Uterus (tissue), 4 donors: ENCODE results near the gene KLF11. TPM values are rescaled to one million over a fixed set of nuclear protein-coding genes. Genes with fewer than 3 reads are reported as not detected.

Experiments
- DNase-seq, 2 donors: peaks; one replicate each; pipeline ENCODE4 v3.0.0-alpha.2; 2019 to 2020
- H3K27ac ChIP-seq, 2 donors: fragments of 200-600 bp; sonication (generic); 1 replicate in 1 of 2; 2 replicates in 1 of 2; pipeline ENCODE4 v1.5.1; 2016 to 2018
- H3K27me3 ChIP-seq, 2 donors: fragments of 200-600 bp; sonication (generic); one replicate each; pipeline ENCODE4 v1.5.1; 2018 to 2019; ENCODE audit warnings: control low read depth in 1 of 2
- H3K36me3 ChIP-seq, 2 donors: fragments of 200-600 bp; sonication (generic); one replicate each; pipeline ENCODE4 v1.5.1; 2019; ENCODE audit warnings: control low read depth in 1 of 2
- H3K4me1 ChIP-seq, 2 donors: fragments of 200-600 bp; sonication (generic); one replicate each; pipeline ENCODE4 v1.5.1; 2018 to 2019; ENCODE audit warnings: control low read depth in 1 of 2
- H3K4me3 ChIP-seq, 2 donors: fragments of 200-600 bp; sonication (generic); 1 replicate in 1 of 2; 2 replicates in 1 of 2; pipeline ENCODE4 v1.5.1; 2018 to 2019; ENCODE audit warnings: mild to moderate bottlenecking in 1 of 2
- H3K9me3 ChIP-seq, 2 donors: fragments of 200-600 bp; sonication (generic); one replicate each; pipeline ENCODE4 v1.5.1; 2019; ENCODE audit warnings: control low read depth in 1 of 2
- POLR2A ChIP-seq, 2 donors: fragments of 450-650 bp; IDR thresholded peaks; one replicate each; pipeline ENCODE4 v1.6.1; 2016; ENCODE audit warnings: antibody characterized with exemption in 2 of 2, mild to moderate bottlenecking in 1 of 2, moderate library complexity in 1 of 2
- intact Hi-C: fragments of 100-400 bp; cut with DNase I; formaldehyde crosslinking; loops from one replicate; pipeline ENCODE4 v1.15.1; 2023; ENCODE audit warnings: low total_unique reads
- total RNA-seq, 4 donors: library from RNA; depleted of rRNA in 3 of 4; stranded (reverse); fragments of >200 nt in 3 of 4; gene quantifications; one replicate each; pipeline versions ENCODE4 v1.1.0 to v1.2.4, GENCODE V29; 2014 to 2023
- TF ChIP-seq, protein P1 (sequence below), 4 experiments: fragments of 200-600 bp in 2 of 4; fragments of 450-650 bp in 2 of 4; sonication (generic) in 2 of 4; IDR thresholded peaks; one replicate each; pipeline ENCODE4 v1.5.1; 2016 to 2019; ENCODE audit warnings: antibody characterized with exemption in 4 of 4, mild to moderate bottlenecking in 2 of 4, moderate library complexity in 1 of 4
- donor health status: DM: yes; HTN: yes; CAD: no.

The KLF11 gene
- total RNA-seq, 4 donors from 2014 or later: 23.4 to 49.9 (median 31.7) TPM

DNA sequence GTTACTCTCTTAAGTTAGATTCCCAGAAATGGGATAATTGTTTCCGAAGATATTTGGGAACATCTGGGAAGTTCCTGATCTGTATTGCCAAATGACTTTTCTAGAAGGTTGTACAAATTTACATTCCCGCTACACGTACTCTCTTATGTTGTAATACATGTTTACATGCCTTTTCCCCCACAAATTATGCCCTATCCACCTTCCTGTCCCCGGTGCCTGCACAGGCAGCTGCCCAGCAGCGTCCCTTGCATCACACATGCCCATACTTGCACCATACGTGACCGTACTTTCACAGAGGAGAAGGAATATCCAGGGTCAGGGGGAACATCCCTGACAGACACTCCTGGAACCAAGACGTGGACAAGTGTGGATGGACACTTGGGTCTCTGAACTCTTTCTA lies 24.2 kb upstream of the KLF11 start:
- no peak overlapping the region for H3K27ac ChIP-seq
- no peak for DNase-seq

DNA sequence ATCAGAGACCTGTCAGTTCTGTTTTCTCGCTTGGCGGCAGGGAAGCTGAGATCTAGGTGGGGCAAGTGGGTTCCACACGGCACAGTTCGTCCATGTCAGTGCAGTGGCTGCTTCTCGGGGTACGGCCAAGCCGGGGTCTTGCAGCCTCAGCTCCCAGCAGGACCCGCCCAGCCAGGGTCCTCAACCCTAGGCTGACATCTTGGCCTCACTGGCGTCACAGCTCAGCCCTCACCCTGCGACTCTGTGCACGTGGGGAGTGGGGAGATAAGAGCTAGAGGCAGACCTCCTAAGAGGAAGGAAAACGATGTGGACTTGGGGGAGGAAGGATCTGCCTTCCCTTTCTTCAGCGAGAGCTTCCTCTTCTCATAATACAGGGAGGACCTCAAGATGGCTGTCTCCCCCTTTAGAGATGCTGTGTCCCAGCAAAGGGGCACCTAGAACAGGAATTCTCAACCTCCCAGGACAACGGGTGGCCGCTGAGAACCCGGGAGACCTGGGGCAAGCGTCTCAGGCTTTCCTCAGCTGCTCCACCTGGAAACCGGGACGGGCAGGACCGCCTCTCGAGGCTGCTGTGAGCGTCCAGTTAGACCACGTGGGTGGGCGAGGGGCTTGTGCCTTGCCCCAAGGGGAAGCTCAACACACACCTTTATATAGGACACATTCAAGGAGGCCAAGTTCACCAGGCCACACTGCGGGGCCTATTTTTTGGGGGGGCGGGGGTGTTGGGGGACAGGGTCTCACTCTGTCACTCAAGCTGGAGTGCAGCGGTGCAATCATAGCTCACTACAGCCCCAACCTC lies 23.5 kb upstream of the KLF11 start:
- TF ChIP-seq, protein P1, sequence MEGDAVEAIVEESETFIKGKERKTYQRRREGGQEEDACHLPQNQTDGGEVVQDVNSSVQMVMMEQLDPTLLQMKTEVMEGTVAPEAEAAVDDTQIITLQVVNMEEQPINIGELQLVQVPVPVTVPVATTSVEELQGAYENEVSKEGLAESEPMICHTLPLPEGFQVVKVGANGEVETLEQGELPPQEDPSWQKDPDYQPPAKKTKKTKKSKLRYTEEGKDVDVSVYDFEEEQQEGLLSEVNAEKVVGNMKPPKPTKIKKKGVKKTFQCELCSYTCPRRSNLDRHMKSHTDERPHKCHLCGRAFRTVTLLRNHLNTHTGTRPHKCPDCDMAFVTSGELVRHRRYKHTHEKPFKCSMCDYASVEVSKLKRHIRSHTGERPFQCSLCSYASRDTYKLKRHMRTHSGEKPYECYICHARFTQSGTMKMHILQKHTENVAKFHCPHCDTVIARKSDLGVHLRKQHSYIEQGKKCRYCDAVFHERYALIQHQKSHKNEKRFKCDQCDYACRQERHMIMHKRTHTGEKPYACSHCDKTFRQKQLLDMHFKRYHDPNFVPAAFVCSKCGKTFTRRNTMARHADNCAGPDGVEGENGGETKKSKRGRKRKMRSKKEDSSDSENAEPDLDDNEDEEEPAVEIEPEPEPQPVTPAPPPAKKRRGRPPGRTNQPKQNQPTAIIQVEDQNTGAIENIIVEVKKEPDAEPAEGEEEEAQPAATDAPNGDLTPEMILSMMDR (IDR thresholded peaks at IDR 0.05): no peak
- TF ChIP-seq POLR2A (IDR thresholded peaks at IDR 0.05): no peak
- Histone ChIP-seq H3K4me3 (no peak overlapping the region), H3K27ac (no peak overlapping the region), H3K4me1 (no peaks in the 10 kb centered on the region), H3K9me3 (peaks cover 0 to 2% of the 10 kb centered on the region in 2 donors), H3K27me3 (no peaks in the 10 kb centered on the region), H3K36me3 (no peaks in the 10 kb centered on the region)
- intact Hi-C loops: no loop called here
- no peak for DNase-seq

More for the DNA sequence above, 24.2 kb upstream of the KLF11 start:
- H3K36me3 ChIP-seq: no peaks in the 10 kb centered on the region
- H3K4me3 ChIP-seq: no peak overlapping the region
- TF ChIP-seq POLR2A (IDR thresholded peaks at IDR 0.05): no peak
- TF ChIP-seq, protein P1 (IDR thresholded peaks at IDR 0.05): no peak
- H3K27me3 ChIP-seq: no peaks in the 10 kb centered on the region
- no peaks in the 10 kb centered on the region for H3K4me1 ChIP-seq
- intact Hi-C loops: no loop called here
- peaks cover 0 to 2% of the 10 kb centered on the region in 2 donors for H3K9me3 ChIP-seq

DNA sequence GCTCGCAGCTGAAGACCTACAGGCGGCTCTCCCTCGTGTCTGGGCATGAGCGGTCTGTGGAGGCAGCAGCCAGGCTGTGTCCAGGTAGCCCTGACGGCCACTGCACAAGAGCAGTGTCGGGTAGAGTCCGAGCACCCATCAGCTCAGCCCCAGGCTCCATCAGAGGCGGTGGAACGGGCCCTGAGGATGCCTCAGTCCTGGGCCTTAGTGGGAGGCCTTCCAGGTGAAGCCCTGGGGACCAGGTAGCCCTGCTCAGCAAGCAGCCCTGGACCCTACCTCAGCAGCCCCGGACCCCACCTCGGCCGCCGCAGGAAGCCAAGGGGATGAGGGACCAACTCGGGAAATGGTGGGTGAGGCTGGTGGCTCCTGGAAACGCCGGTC lies 21.3 kb upstream of the KLF11 start:
- Histone ChIP-seq H3K27me3 (no peaks in the 10 kb centered on the region), H3K27ac (no peak overlapping the region), H3K9me3 (no peaks in the 10 kb centered on the region), H3K4me1 (no peaks in the 10 kb centered on the region), H3K4me3 (no peak overlapping the region), H3K36me3 (no peaks in the 10 kb centered on the region)
- TF ChIP-seq, protein P1 (IDR thresholded peaks at IDR 0.05): no peak
- TF ChIP-seq POLR2A (IDR thresholded peaks at IDR 0.05): no peak
- DNase-seq: no peak
- intact Hi-C loops: no loop called here

DNA sequence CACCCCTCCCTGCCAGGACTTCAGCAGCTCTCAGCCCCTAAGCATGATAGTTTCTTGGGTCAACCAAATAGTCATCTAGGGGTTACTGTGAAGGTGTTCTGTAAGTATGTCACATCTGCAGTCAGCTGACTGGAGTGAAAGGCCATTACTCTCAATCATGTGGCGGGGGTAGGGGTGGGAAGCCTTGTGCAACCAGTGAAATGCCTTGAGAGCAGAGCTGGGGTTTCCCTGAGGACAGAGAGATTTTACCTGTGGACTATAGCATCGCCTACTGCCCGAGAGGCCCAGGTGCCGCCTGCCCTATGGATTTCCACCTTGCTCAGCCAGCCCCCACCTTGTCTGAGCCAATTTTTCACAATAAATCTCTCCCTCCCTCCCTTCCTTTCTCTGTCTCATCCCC lies 20.9 kb upstream of the KLF11 start:
- Histone ChIP-seq H3K9me3 (no peaks in the 10 kb centered on the region), H3K4me1 (no peaks in the 10 kb centered on the region), H3K27ac (no peak overlapping the region), H3K27me3 (no peaks in the 10 kb centered on the region), H3K36me3 (no peaks in the 10 kb centered on the region), H3K4me3 (no peak overlapping the region)
- intact Hi-C loops: no loop called here
- DNase-seq: no peak
- TF ChIP-seq, protein P1 (IDR thresholded peaks at IDR 0.05): no peak
- TF ChIP-seq POLR2A (IDR thresholded peaks at IDR 0.05): no peak

DNA sequence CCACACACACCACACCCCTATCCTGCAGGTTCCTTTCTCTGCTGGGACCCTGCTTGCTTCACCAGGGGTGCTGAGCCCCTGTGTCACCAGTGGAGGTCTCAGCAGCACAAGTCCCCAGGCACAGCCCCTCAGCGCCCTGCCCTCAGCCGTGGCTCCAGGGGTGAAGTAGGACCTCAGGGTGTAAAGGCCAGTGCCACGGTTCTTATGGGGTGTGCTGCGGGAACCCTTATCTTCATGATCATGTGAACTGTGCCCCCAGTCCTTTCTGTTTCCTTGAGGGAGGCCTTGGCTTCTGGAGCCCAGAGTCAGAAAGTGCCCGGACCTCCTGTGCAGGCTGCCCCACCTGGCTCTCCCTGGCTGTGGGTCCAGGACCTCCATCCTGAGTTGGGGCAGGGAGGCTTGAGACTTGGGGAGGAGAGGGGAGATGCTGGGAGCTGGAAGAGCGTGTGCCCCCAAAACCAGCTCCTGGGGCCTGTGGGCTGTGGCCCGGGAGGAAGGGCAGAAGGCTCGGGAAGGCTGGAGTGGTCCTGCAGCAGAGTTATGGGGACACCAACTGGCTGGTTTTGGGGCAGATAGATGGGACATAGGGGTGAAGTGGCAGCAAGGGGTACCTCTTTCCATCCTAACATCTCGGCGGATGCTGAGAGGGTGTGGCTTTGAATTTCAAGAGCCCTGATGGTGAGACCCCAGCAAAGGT lies 20.2 kb upstream of the KLF11 start:
- Histone ChIP-seq H3K4me3 (no peak overlapping the region), H3K27ac (no peak overlapping the region), H3K9me3 (no peaks in the 10 kb centered on the region), H3K27me3 (no peaks in the 10 kb centered on the region), H3K36me3 (no peaks in the 10 kb centered on the region), H3K4me1 (no peaks in the 10 kb centered on the region)
- intact Hi-C loops: no loop called here
- DNase-seq: no peak
- no peak for TF ChIP-seq POLR2A (IDR thresholded peaks at IDR 0.05)
- TF ChIP-seq, protein P1 (IDR thresholded peaks at IDR 0.05): no peak
